HG02759 (cell line): Measurements from ENCODE around the gene TBRG1.

ENCODE experiments used
- ATAC-seq: cut with Tn5 transposase; IDR thresholded peaks from one replicate; pipeline ENCODE4 v1.9.1; 2021; ENCODE audit warnings: mild to moderate bottlenecking, moderate library complexity; ENCODE audit not compliant: unreplicated experiment

TBRG1 gene

DNA sequence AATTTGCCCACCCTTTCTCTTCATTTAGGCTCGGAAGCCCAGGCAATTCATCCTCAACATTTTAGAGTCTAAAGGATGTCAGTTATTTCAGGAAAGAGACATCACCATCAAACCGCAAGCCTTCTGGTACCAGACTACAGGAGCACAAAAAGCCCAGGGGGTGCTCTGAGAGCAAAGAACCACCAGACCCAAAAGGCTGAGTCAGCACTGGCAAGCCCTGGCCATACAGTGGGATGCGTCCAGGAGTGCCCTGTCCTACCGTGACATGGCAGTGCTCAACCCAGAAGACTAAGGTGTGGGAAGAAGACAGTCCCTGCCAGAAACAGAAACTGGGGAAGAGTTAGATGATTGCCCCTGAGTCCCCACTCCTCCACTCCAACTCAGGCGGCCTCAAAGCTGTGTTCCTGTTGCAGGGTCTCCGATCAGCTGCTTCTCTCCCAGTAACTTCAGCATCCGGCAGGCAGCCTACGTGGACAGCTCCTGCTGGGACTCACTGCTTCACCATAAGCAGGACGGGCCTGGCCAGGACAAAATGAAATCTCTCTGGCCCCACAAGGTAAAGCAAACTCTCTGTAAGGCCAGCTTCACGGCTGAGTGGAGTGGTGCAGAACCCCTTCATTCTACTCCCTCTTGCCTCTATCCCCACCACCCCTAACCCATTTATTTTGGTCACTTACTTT lies 10.0 kb upstream of the TBRG1 start:
- ATAC-seq = no peak

DNA sequence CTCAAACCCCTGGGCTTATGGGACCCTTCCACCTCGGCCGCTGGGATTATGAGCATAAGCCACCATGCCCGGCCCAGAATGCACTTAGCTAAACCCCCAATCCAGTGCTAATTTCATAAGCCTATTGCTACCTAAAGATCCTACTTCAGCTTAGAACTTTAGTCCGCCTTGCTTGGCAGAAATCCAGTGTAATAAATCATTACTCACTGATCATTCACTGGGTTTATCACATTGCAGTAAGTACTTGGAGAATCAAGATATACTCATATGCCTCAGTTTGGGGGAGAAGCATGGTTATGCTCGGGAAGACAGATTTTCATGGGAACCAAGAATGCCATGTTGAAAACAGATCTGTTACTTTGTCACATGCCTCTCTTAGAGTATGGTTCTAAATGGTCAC lies 3.8 kb upstream of the TBRG1 start:
- ATAC-seq = no peak

DNA sequence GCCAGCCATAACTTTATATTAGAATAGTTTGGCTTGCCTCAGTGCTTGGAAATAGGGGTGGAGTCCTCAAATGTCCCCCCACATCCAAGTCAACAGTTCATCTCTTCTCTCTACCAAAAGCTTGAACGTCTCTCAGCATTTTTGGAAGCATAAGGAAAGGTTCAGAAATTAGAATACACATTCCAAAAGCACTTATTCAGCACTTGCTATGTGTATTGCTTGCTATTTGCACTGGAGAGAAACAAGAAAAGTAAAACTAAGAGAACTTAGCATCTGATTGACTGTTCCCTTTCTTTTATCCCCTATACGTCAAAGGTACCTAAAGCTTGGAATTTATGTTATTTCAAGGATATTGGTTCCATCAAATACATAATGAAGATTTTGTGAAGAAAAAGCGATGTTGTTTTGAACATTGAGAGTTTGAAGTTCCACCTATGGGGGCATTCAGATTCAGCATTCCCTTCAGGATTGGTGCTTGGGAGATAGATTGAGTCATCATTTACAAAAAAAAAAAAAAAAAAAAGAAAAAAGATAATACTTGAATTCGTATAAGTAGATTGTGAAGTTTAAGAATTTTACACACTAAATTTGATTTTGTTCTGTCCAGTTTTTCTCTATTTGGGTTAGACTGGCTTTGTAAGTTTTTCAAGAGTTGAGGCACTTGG lies 1.3 kb downstream of the TBRG1 start:
- ATAC-seq = no peak

DNA sequence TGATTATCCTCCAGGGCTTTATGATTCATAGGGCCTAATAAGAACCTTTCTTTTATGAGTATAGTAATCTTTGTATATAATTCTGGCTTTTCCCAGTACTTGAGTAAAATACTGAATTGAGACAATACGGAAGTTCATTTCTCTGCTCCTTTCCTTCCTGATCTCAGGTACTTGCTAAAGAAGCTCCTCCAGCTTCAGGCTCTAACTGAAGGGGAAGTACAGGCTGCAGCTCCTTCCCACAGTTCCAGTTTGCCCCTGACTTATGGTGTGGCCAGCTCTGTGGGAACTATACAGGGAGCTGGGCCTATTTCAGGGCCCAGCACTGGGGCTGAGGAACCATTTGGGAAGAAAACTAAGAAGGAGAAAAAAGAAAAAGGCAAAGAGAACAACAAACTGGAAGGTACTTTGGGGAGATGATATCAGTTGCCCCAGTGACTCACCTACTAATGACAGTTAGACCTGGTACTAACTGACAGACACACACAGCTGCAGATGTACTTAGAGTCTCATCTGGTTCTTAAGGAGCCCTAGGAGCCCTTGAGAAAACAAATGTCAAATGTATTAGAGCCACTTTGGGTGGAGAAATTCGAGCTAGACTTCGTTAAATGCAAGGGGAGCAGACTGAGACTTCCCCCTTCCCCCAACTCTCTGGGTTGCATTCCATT lies 3.0 kb downstream of the TBRG1 start:
- no peak for ATAC-seq

DNA sequence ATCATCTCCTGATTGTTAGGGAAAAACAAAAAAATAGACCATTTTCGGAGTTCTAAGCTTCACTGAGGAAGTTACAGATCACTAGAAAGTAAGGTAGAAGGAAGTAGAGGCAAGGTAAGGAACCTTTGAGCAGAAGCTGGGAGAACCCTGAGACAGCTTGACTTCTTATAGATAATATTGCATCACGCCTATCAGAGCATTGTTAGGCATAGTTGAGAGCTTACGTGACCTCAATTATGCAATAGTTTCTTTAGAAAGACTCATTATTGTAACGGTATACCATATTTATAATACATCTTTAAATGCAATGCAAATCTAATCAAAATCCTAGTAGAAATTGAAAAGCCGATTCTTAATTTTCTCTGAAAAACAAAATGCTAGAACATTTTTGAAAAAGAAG lies 4.9 kb downstream of the TBRG1 start:
- no peak for ATAC-seq

DNA sequence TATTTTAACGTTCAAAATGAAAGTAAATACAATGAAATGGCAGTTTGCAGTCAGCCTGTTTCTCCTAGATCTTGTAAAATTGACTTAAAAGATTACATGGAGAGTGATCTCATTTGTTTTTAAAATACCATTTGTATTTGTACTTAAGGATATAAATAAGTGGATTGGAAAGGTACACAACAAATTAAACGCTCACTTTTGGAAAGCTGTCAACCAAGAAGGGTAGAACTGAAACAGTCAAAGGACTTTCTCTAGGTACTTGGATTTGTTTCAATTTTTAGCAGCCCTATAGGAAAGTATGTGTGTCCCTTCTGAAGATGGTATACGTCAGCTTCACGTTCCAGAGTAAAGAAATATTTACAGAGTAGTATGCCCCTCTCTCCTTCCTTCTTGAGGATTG lies 7.3 kb downstream of the TBRG1 start:
- ATAC-seq = no peak

DNA sequence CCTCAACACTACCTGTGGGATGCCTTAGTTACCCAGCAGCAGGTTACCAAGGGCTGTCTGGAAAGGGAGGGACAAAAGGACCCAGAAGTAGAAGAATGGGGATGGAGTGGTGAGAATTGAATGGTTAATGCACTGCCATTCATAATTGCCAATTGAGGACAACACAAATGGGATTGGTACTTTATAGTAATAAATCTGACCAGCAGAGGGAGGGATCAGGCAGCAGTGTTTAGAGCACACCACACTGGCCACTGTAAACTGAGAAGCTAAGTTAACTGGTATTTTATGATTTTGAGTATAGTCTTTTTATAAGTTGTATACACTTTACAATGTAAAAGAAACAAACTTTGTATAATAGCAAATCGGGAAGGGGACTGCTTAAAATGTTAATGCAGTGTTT lies 10.7 kb downstream of the TBRG1 start:
- ATAC-seq = no peak

DNA sequence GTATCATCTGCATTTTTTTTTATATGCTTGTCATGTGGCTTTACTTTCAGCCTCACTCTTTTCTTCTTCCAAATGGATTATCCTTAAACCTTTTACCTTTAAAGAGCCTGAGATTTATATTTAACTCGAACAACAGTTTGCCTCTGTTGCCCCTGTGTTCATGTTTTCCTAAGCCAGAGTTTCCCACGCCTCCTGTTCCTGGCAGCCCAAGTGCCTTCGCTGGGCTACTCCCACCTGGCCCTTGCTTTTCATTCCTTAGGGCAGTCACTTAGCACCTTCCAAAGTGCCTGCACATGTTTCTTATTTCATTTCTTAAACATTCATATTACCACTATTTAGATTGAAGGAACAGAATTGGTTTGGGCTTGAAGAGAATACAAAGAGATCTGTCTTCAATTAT lies 13.3 kb downstream of the TBRG1 start:
- ATAC-seq = no peak

DNA sequence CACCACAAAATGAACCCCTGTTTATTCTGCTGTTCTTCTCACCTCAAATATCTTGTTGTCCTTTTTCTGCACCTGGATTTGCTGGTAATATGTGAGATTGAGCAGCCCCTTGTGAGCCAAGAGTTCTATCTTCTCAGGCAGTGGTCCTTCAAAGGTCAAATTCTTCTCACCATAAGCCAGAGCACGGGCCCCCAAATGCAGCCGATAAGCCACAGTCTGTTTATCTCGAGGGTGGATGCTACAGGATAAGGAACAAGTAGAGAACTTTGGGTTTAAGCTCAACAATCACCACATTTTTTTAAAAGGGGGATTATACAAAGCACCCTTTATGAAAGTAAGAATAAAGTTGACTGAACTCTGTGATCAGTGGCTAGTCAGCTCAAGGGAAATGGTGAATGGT lies 15.8 kb downstream of the TBRG1 start:
- no peak for ATAC-seq

DNA sequence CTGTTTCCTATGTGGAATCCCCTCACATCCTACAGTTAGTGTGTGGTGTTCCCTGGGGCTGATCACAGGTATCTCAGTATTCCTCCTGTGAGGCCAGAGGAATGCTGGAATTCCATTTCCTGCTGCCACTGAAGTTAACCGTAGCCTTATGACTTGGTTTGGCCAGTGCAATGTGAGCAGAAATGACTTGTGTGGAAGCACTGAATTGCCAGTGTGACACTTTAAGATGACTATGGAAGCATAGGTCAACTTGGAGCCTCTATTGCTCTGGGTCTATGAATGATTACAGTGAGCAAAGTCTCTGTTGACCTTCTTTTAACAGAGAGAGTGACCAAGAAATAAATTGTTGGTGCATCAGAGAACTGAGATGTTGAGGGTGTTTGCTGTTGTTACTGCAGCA lies 16.5 kb downstream of the TBRG1 start:
- ATAC-seq = no peak

DNA sequence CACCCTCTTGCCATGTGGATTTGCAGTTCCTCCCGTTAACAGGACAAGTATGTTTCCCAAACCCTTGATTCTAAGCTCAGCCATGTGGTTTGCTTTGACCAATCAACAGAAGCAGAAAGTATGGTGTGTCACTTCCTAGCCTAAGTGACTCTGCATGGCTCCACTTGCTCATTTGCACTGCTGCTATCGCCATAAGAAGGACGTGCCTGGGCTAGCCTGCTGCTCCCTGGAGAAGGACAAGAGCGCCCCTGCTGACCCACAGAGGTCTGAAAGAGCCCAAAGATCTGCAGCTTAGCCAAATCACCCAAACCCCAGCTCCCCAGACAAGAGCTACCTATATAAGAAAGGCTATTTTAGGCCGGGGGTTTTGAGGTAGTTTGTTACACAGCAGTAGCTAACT lies 18.0 kb downstream of the TBRG1 start:
- ATAC-seq = no peak

DNA sequence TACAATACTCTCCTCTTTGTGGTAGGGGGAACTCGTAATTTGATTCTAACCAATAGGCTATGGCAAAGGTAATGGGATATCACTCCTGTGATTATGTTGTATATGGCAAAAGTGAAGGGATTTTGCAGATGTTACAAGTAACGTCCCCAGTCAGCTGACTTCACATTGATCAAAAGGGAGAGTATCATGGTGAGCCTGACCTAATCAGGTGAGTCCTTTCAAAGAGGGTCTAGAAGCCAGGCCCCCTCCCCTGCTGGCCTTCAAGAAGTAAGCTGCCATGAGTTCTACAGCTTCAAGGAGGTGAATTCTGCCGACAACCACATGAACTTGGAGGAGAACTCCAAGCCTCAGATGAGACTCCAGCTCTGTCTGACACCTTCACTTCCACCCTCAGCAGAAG lies 20.0 kb downstream of the TBRG1 start:
- ATAC-seq = no peak

DNA sequence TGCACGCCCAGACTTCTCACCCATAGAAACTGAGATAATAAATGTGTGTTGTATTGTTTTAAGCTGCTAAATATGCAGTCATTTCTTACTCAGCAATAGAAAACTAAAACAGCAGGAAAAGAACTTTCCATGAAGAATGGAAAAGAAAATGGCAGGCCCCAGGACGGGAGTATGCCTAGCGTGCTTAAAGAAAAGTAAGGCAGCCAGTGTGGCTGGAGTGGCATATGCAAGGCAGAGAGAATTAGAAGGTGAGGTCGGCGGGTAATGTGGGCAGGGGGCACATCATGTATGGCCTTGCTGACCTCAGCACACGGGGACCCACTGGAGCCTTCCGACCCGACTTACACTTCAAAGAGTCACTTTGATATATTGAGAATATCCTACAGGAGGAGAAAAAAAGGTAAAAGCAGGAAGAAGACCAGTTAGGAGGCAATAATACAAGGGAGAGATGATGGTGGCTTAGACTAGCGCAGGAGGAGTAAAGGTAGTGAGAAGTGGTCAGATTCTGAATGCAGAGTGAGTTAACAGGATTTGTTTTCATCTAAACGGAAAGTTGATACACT lies 20.5 kb downstream of the TBRG1 start:
- ATAC-seq = no peak

DNA sequence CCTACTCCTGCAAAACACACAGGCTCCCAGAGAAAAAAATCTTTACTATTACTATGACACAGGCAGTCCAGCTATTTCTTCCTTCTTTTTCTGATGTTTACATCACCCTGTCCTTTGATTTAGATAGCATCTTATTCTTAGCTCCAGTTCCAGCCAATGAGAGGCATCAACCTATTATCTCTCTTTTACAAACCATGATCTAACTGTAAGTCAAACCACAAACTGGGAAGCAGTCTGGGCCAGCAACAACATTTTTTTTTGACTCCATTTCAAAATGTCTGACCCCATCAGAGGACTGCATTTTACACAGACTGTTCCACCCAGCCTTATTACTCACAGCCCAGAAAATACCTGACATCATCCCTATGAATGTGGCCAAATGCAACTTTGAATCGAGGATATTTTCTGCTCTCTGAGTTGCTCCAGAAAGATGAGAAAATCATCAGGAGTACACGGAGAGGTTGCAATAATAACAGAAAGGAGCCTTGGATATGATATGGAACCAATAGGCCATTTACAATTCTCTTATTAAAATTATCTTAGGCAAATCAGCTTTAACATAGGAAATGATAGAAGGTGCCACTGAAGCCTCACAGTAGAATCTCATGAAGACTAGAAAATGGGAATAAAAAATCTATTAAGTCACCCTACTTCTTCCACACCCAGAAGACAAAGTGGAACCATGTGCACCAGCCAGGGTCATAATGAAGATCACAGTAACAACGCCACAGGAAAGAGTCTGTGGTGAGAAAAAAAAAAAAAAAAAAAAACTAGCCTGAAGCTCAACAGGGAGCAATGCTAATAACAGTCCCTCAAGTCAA lies 21.2 kb downstream of the TBRG1 start:
- no peak for ATAC-seq

DNA sequence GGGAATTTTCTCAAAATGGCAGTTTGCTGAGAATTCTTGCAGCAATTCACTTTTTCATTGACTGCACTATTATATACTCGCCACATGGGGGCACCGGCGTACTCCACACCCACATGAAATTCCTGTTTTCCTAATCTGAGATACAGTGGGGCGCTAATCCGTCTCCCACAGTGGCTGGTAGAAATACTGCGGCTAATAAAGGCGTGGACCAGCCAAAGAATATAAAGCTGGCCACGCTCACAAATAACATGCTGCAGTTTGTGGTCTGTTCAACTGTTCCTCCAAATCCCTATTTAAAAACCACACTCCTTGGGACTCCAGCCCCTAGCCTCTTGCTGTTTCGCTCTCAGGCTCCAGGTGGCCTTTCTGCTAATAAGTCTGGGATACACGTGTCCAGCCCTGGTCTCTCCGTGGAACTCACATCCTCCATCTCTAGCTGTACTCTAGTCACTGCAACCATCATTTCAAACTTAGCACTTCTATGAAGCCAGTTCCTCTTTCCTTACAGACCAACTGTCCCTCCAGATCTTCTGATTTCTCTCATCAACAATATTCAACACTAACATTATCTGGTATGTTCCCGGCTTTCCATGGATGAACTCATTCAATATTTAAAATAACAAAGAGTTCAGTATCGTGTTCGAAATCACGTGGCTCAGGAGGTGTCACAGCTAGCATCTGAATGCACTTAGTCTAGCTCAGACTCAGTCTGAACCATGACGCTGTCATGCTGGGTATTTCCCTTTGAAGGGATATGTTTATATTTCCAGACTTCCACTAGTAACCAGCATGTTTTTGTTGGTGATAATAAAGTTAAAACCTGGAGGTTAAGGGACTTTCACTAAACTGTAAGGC lies 22.0 kb downstream of the TBRG1 start:
- ATAC-seq = peak; percentile 63

DNA sequence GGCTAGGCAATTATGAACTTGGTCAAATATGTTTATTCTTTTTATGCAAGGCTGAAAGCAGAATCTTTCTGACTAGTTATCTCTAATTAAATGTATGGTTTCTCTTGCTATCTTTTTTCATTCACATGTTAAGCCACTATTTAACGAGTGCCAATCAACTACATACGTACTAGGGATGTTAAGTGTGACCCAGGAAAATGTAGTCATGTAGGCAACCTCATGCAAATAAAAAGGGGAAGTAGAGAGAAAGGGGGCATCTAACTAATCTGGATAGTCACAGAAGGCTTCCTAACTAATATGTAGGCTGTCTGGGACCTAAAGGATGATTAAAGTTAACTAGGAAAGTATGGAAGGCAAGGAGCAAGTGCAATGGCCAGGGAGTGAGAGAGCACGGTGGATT lies 23.5 kb downstream of the TBRG1 start:
- ATAC-seq = no peak

DNA sequence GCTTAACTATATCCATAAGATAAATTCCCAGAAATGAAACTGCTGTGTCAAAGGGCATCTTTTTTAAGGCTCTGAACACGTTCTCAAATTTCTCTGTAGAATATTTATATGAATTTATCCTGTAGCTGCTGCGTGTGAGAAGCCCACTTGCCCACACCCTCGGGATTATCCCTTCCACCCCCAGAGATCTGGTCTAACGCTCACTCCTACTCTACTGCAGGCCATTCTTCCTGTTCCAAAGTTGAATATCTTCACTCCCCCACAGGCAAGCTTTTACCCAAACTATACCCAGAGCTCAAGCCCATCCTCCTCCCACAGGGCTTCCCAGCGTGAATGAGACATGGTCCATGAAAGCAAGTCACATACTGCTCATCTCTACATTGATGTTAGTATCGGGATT lies 25.9 kb downstream of the TBRG1 start:
- no peak for ATAC-seq

DNA sequence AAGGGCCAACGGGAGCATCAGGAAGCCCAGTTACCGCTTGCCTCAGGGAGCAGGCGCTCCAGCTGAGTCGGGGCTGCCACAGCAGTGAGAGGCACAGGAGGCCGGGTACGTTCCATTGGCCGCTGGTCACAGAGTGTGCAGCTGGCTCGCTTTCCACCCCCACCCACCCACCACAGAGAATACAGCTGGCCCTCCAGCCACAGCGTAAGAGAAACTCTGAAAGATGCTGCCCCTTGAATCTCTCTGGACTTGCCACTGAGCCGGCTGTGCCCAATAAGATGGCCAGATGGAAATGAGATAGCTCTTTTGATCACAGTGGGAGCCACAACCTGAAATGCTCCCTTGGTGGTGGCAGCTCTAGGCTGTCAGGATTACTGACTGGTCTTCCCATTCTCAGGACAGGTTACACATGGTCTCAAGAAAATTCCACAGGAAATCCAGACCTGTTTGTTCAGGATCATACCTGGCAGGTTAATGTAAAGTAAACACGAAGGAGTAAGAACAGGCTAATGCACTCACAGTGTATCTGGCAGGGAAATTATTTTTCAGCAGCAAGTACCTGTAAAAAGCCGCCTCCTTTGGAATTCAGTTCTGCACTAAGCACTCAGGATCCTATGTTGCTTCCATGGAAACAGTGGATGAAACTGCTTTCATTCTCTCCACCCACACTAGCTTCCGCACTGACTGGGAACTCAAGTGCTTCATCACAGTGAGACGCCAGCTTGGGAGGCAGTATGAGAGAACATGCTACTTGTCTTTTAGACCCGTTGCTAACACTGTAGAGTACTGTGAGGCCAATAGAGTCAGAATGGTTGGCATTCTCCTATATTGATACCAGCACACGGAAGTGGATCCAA lies 34.3 kb downstream of the TBRG1 start:
- ATAC-seq = no peak

DNA sequence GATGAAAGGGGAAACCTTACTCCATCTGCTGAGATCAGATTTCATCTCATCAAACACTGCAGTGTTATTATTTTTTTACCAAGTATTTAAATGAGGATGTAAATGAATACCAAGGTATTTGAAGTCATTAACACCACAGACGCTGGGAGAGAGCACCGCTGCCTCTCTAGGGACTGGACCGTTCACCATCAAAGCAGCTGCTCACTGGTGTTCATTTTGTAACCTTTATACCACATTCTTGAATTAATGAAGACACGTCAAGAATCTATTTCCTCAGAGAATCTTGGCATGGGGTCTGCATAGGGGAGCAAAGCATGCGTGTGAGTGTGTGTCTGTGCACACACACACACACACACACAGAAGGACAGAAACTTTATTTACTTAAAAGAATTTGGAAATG lies 35.2 kb downstream of the TBRG1 start:
- no peak for ATAC-seq
